ENCODE data around the gene NOXO1.
A peak's percentile ranks its signal among the peaks of the same experiment; 100 is the strongest.
"Not testable (repeated sequence)": the region's sequence is repeated elsewhere in the genome, so short reads cannot be mapped to it uniquely, and the experiment has no call there.

NOXO1 gene

GRCh38 chr16:1977875-1978268, 3.4 kb downstream of the NOXO1 start:
- DNase-seq, result no peak

GRCh38 chr16:1976951-1977874, 4.1 kb downstream of the NOXO1 start:
- DNase-seq, result no peak

DNA sequence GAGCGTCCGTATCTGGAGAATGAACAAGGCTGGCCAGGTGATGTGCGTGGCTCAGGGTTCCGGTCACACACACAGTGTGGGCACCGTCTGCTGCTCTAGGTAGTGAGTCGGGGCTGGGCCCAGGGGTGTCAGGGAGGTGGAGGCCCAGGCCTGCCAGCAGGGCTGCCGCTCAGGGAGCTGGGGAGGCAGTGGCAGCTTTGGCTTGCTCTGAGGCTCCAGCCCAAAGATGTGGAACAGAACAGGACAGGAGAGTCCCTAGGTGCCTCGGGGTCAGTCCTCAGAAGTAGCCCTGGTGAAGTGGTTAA, 5.1 kb downstream of the NOXO1 start:
- no peak for DNase-seq

DNA sequence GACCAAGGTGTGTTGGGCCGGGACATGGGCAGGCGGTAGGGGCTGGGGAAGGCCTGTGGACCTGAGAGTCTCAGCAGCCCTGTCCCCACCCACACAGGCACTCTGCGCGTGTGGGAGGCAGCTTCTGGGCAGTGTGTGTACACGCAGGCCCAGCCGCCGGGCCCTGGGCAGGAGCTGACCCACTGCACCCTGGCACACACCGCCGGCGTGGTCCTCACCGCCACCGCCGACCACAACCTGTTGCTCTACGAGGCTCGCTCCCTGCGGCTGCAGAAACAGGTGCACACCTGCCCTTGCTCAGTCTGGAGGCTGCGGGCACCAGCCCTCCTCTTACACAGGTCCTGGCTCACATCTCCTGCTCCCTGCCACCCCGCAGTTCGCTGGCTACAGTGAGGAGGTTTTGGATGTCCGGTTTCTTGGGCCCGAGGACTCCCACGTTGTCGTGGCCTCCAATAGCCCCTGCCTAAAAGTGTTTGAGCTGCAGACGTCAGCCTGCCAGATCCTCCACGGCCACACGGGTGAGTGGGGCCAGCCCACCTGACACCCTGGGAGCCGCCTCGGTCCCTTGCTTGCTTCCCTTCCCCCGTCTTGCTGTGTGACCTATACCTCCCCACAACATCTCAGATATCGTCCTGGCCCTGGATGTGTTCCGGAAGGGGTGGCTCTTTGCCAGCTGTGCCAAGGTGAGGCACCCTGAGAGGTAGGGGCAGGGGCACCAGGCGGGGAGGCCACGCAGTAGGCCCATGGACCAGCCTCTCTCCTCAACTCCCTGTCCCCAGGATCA, 5.6 kb downstream of the NOXO1 start:
- DNase-seq, result no peak

- DNase-seq, result no peak
Measured at GRCh38 chr16:1974157-1975070, 6.9 kb downstream of the NOXO1 start.

DNA sequence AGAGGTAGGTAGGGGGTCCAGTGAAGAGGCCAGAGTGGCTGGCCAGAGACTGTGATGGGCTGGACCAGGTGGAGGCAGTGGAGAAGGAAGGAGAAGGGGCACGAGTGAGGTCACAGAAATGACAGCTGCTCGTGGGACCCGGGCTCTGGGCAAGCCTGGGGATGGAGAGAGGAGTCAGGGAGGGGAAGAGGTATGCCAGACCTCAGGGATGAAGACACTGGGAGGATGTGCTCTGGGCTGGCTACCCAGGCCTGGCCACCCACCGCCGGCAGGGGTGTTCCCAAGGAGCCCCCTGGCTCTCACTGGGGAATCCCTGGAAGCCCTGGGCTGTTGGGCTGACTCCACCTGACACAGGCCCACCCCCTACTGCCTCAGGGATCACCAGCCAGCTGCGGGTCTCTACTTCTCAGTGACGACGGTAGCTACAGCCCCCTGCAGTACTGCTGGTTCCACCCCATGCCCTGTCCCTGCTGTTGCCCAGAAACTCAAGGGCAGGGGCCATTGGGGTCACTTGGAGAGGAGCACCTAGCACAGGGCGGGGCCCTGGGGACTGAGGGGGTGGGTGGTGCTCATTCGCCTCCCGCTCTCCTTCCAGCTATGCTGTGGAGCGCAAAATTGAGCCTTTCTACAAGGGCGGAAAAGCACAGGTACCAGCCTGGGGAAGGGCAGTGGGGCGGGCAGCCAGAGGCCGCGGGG, 7.7 kb downstream of the NOXO1 start:
- no peak for DNase-seq

- no peak for DNase-seq
Measured at GRCh38 chr16:1972490-1972877, 8.8 kb downstream of the NOXO1 start.

GRCh38 chr16:1971796-1972489, 9.3 kb downstream of the NOXO1 start, which contains the start of gene TBL3:
TSS of gene TBL3 (plus strand) at chr16:1972053. CDS start at chr16:1972165, 112 bp downstream.
- peak; percentile 33 for DNase-seq

- DNase-seq, result no peak
Measured at GRCh38 chr16:1968146-1968953, 12.9 kb downstream of the NOXO1 start.

GRCh38 chr16:1966460-1966859, 14.8 kb downstream of the NOXO1 start, which contains the start of gene RNF151:
TSS of gene RNF151 (plus strand) at chr16:1966856. CDS start at chr16:1966882, 26 bp downstream.
- no peak for DNase-seq

- no peak for DNase-seq
Measured at GRCh38 chr16:1965396-1966001, 15.8 kb downstream of the NOXO1 start.

DNA sequence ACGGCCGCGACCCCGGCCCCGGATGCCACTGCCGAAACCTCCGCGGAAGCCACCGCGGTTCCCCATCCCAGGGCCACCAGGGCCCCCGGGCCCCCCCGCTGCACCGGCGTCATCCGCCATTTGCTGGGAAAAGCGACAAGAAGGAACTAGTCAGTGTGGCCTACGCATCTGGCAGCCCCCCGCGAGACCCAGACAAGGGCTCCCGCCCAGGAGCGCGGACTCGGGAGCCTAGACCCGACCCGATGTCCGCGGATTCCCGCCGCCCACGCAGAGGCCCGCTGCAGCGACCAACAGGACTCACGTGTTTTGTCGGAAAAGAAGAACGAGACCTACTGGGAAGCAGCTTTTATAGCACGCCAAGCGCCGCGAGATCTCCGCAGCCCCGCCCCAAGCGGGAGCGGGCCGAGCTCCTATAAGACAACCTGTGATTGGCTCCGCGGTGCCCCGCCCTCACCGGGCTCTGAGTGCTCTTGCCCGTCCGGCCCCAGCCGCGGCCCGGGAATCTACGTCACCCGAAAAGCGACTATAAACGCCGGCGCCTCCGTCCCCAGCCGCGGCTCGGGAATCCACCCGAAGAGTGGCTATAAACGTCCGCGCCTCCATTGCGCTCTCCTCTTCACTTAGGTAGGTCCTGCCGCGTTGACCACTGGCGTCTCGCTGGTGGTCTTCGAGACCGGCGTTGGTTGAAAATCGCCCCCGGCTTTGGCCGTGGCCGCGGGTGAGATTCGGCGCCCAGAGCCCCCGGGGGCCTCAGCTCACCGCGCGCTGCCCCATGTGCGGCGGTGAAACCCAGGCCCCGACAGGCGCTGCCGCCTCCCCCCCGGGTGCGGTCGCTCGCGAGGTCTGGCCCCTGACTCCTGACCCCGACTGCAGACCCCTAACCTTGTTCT, 16.5 kb downstream of the NOXO1 start, which contains the start of gene RPS2:
RPS2 (minus strand) TSS at position 321 of the 890 bp plus-strand sequence; CDS start at position 120, 201 bp downstream.
- DNase-seq, result peak; percentile 72

DNA sequence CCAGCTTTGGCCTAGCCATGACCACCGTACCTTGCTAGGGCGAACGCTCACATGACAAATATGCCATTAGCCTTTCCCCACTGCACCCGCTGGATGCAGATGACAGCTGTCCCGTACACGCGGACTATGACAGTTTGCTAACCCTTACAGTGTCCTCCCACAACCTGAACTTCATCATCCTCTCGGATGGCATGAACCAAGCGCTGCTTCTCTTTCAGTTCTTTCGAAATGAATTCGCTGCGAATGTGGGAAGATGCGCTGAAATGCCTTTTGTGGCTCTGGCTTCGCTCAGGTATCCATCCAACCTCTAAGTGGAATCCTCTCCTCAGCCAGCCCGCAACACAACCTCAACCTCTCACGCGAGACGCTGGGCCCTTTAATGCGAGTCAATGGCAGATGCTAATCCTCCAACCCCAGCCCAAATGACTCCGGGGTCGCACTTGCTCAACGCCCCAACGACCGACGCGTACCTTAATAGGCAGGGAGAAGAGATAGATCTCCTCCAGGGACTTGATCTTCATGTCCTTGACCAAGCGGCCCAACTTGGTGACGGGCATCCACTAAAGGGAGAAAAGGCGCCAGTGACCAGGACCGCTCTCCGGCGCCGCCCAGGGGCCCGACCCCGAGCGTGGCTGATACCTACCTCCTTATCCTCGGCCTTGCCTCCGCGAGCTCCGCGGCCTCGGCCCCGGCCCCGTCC, 17.3 kb downstream of the NOXO1 start:
- no peak for DNase-seq

DNA sequence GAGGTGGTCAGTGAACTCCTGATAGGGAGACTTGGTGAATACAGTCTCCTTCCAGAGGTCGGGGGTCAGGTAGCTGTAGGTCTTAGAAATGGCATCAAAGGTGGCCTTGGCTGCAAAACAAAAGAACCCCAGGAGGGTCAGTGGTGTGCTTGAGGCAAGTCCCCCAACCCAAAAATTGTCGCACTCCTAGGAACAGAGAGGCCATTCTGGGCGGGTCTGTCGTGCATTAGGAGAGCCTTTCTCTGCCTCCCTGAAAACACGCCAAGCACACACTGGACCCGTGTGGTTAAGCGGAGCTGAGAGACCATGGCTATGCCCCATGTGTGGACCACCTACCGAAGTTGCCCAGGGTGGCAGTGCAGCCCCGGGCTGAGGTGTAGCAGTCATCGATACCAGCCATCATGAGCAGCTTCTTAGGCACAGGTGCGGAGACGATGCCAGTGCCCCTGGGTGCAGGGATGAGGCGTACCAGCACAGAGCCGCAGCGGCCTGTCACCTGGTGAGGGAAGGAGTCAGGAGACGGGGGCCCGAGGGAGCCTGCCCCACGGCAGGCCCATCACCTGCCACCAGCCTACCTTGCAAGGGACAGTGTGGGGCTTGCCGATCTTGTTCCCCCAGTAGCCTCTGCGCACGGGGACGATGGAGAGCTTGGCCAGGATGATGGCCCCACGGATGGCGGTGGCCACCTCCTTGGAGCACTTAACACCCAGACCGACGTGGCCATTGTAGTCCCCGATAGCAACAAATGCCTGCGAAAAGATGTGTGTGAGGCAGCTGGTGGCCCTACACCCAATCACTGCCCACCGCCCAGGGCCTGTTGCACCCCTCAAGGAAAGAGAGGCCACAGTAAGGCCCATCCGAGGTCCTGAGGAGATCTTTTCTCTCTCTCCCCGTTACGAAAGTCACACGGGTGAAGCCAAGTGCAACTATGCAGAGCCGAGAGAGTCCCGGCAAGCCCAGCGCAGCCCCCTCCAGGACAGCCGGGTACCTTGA, 18.8 kb downstream of the NOXO1 start:
- DNase-seq, result not testable (repeated sequence)

- no peak for DNase-seq
Measured at GRCh38 chr16:1961651-1962067, 19.6 kb downstream of the NOXO1 start.

DNA sequence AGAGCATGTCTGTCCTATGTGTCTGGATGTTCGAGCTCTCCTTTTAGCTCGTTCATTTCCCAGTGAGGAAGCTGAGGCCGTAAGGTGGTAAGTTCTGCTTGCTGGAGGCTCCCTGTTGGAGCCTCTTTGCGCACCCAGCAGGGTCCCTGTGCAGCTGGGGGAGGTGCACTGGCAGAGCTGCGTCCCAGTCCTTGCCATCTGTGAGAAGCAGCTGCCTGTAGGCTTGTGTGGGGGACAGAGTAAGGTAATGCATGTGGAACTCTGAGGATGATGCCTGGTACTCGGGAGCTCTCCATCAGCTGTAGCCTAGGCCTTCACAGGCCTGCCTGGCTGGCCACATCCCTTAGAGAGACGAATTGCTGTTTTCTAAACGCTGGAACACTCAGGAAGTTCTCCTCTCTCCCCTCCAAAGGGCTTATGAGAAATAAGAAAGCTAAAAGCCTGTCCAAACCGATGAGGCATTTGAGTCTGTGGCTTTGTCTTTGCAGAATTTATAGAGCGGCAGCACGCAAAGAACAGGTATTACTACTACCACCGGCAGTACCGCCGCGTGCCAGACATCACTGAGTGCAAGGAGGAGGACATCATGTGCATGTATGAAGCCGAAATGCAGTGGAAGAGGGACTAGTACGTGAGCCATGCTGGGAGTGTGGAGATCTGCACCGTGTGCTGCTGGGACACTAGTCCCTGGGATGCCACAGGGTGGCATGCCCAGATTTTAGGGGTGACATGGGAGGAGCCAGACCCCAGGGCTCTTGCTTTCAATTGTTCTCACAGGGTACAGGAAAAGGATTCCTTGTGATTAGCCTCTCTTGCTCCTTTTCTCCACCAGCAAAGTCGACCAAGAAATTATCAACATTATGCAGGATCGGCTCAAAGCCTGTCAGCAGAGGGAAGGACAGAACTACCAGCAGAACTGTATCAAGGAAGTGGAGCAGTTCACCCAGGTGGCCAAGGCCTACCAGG, 20.3 kb downstream of the NOXO1 start:
- DNase-seq, result no peak

Measured in NCI-H1048 (cell line).